GM12878 (cell line): ENCODE results near the gene LACTBL1. TPM values are rescaled to one million over a fixed set of nuclear protein-coding genes. Genes with fewer than 3 reads are reported as not detected.

ENCODE experiments used
- ATAC-seq: fragments of 200-7000 bp; cut with Tn5 transposase; 3 replicates; pipeline ENCODE4 v1.9.1; 2020; ENCODE audit warnings: mild to moderate bottlenecking, moderate library complexity
- BruUV-seq: library from RNA; stranded (reverse); fragments of 400-500 nt; replicated peaks from 2 replicates; lab custom pipeline; 2021; lab: Mats Ljungman, UMichigan
- CTCF ChIA-PET: fragments of 300-600 bp; sonication (Branson Sonifier 250); formaldehyde crosslinking; extraction: SDS; loops from one replicate; lab custom pipeline; 2021; ENCODE audit warnings: inconsistent platforms; lab: Yijun Ruan, JAX
- POLR2A ChIA-PET: fragments of 350-600 bp; formaldehyde crosslinking; extraction: SDS; loops from one replicate; lab custom pipeline; 2021; ENCODE audit warnings: inconsistent platforms; lab: Charles Lee
- RAD21 ChIA-PET: fragments of 300-600 bp; sonication (Branson Sonifier 250); formaldehyde crosslinking; loops from one replicate; lab custom pipeline; 2023; ENCODE audit warnings: antibody characterized with exemption; ENCODE audit not compliant: unreplicated experiment; lab: Charles Lee
- SMC1A ChIA-PET: fragments of 300-600 bp; sonication (Branson Sonifier 250); formaldehyde crosslinking; loops from one replicate; lab custom pipeline; 2023; ENCODE audit not compliant: unreplicated experiment, uncharacterized antibody; lab: Charles Lee
- DNase-seq: peaks from one replicate; pipeline ENCODE4 v3.0.0-alpha.2; 2011; ENCODE audit warnings: low read depth, low spot score
- FAIRE-seq: peaks from 3 replicates; lab custom pipeline; 2011; peaks lifted over from hg19 to GRCh38; lab: Jason Lieb, UNC
- H2AFZ ChIP-seq: 2 replicates; pipeline ENCODE4 v1.6.0; 2011; ENCODE audit warnings: low read depth, low read length, control low read depth; ENCODE audit not compliant: control insufficient read depth
- H3K27ac ChIP-seq: 2 replicates; pipeline ENCODE4 v1.5.1; 2011; ENCODE audit warnings: control low read depth; ENCODE audit not compliant: control insufficient read depth, insufficient read depth
- H3K27me3 ChIP-seq, 2 experiments: replicated peaks in 1 of 2; 2 replicates each; pipeline versions ENCODE4 v1.6.0 to v1.6.1; 2011; ENCODE audit warnings: low read length in 1 of 2; ENCODE audit not compliant: control insufficient read depth in 2 of 2, insufficient read depth in 2 of 2
- H3K36me3 ChIP-seq, 2 experiments: 2 replicates each; pipeline ENCODE4 v1.5.1; 2011; ENCODE audit warnings: low read length in 1 of 2; ENCODE audit not compliant: control insufficient read depth in 2 of 2, insufficient read depth in 2 of 2
- H3K4me1 ChIP-seq: 2 replicates; pipeline ENCODE4 v1.6.1; 2011; ENCODE audit warnings: mild to moderate bottlenecking, low read length, moderate library complexity, mixed read lengths; ENCODE audit not compliant: control insufficient read depth, insufficient read depth
- H3K4me2 ChIP-seq: 2 replicates; pipeline ENCODE4 v1.6.0; 2011; ENCODE audit warnings: control low read depth; ENCODE audit not compliant: control insufficient read depth, insufficient read depth
- H3K4me3 ChIP-seq: fragments of 200-600 bp; sonication (generic); 2 replicates; pipeline ENCODE4 v1.5.1; 2016
- H3K79me2 ChIP-seq: 2 replicates; pipeline ENCODE4 v1.6.0; 2011; ENCODE audit warnings: low read length; ENCODE audit not compliant: control insufficient read depth, insufficient read depth
- H3K9ac ChIP-seq: 2 replicates; pipeline ENCODE4 v1.8.0; 2011; ENCODE audit warnings: low read length, control low read depth, mixed read lengths; ENCODE audit not compliant: control insufficient read depth, insufficient read depth
- H3K9me3 ChIP-seq: replicated peaks from 3 replicates; pipeline ENCODE4 v1.5.1; 2011; ENCODE audit warnings: mild to moderate bottlenecking, low read length; ENCODE audit not compliant: control insufficient read depth, insufficient read depth
- H4K20me1 ChIP-seq: 2 replicates; pipeline ENCODE4 v1.6.0; 2011; ENCODE audit not compliant: control insufficient read depth, insufficient read depth
- BACH1 ChIP-seq: fragments of 450-650 bp; IDR thresholded peaks from 2 replicates; pipeline ENCODE4 v1.6.1; 2017; ENCODE audit warnings: mild to moderate bottlenecking, borderline replicate concordance
- CEBPB ChIP-seq, 2 experiments: fragments of 150-350 bp in 1 of 2; IDR thresholded peaks; 2 replicates each; pipeline ENCODE4 v1.6.1; 2012 to 2014; ENCODE audit warnings: low read depth in 2 of 2, low read length in 2 of 2, borderline replicate concordance in 1 of 2, inconsistent platforms in 1 of 2
- CHD1 ChIP-seq: IDR thresholded peaks from 2 replicates; pipeline ENCODE4 v1.6.1; 2012; ENCODE audit warnings: low read depth, low read length, improper control_type of control experiment
- CREB1 ChIP-seq: IDR thresholded peaks from 2 replicates; pipeline ENCODE4 v1.6.1; 2012; ENCODE audit warnings: low read depth, mild to moderate bottlenecking, inconsistent platforms
- RBBP5 ChIP-seq: fragments of 200-600 bp; sonication (generic); conservative IDR thresholded peaks from 2 replicates; pipeline ENCODE4 v1.6.1; 2016
- SP1 ChIP-seq: IDR thresholded peaks from one replicate; pipeline ENCODE4 v1.6.1; 2011; ENCODE audit warnings: low read depth, low read length
- SUZ12 ChIP-seq: fragments of 200-600 bp; sonication (generic); IDR thresholded peaks from one replicate; pipeline ENCODE4 v1.6.1; 2018; ENCODE audit warnings: antibody characterized with exemption, mild to moderate bottlenecking; ENCODE audit not compliant: unreplicated experiment
- TCF7 ChIP-seq: IDR thresholded peaks from 2 replicates; pipeline ENCODE4 v1.6.1; 2014; ENCODE audit warnings: antibody characterized with exemption, borderline replicate concordance
- YY1 ChIP-seq: IDR thresholded peaks from 2 replicates; pipeline ENCODE4 v1.6.1; 2011; ENCODE audit warnings: low read depth, mild to moderate bottlenecking, low read length
- ZZZ3 ChIP-seq: IDR thresholded peaks from 2 replicates; pipeline ENCODE4 v1.6.1; 2011; ENCODE audit warnings: low read depth; ENCODE audit not compliant: control insufficient read depth, insufficient read length
- WGBS: methylation state at CpG from one replicate; pipeline ENCODE4 v1.1.6; 2016; ENCODE audit warnings: low lambda C conversion rate; ENCODE audit not compliant: insufficient replicate concordance, insufficient coverage; ENCODE audit errors: missing lambda C conversion rate; 5-methylcytosine and 5-hydroxymethylcytosine counted together
- in situ Hi-C: fragments of 300-500 bp; cut with MboI; formaldehyde crosslinking; loops from 9 replicates; pipeline ENCODE4 v1.14.3; 2018; ENCODE audit warnings: mixed read lengths
- intact Hi-C: fragments of 100-400 bp; cut with micrococcal nuclease; formaldehyde crosslinking; loops from one replicate; pipeline ENCODE4 v1.14.2; 2022; ENCODE audit not compliant: unreplicated experiment
- polyA plus RNA-seq, 11 experiments: library from polyadenylated mRNA; depleted of rRNA in 4 of 11; unstranded in 6 of 11; stranded (reverse) in 5 of 11; fragments of >200 nt; fragmentation: Nextera tagmentation in 4 of 11; fragmentation: Illumina TruSeq in 1 of 11; extraction: Ambion mirVana in 4 of 11; extraction: Trizol in 1 of 11; gene quantifications; 1 replicate in 1 of 11; 2 replicates in 10 of 11; pipeline versions ENCODE4 v1.2.1 to v1.2.3, GENCODE V29; 2011 to 2016; ENCODE audit warnings: inconsistent platforms in 2 of 11, missing spikeins in 2 of 11, low read depth in 1 of 11
- total RNA-seq, 4 experiments: library from RNA; depleted of rRNA in 3 of 4; stranded (reverse); fragments of >200 nt in 3 of 4; fragmentation: Illumina TruSeq in 1 of 4; extraction: Trizol in 1 of 4; gene quantifications; 2 replicates each; pipeline versions ENCODE4 v1.2.1 to v1.2.3, GENCODE V29; 2013 to 2021

Gene LACTBL1
- total and polyA plus RNA-seq, 10 of the 15 experiments (the other 5 are each of a cell fraction or from before 2014, with no cell fraction given) = 0.08 TPM; not detected in 9

DNA sequence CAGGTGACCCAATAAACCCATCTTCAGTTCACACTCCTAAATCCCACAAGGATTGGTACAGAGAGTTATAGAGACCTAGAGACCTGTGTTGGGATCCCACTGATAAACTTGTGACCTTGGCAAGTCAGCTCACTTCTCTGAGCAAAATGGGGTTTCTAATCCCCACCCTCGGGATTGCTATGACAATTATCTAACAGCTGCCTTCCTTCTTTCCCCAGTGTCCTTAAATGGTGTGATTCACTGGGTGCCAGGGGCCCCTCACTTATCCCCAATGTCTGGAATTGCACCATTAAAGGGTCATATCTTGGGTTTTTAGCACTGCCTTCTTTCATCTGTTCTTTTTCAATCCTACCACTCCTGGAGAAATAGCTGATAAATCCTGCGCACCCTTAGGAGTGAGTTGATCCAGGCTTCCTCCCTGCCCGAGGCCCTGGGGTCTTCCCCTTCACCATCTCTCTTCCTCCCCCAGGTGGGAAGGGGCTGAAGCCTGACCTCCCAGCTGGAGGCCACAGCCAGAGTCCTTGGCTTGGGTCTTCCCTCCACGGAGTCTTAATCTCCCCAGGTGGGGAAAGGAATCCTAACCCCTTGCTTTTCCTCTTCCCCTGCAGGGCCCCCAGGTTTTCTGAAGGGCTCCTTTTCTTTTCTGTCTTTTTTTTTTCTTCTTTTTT lies 39.7 kb downstream of the LACTBL1 start:
- SMC1A ChIA-PET = interaction anchor here (0.8 kb wide), 1 partner anchor 759 kb away, joined by 3 read pairs; the partner anchor contains the start of gene RPL11
- H3K27ac ChIP-seq = no peak overlapping the region
- no peaks in the 10 kb centered on the region for H3K36me3 ChIP-seq
- ATAC-seq (no peak), DNase-seq (no peak), FAIRE-seq (no peak)
- H3K9me3 ChIP-seq = no peaks in the 10 kb centered on the region; the same call in 2 of the 3 replicates
- POLR2A ChIA-PET = interaction anchor here (0.7 kb wide), 1 partner anchor 14 kb away, joined by 5 read pairs; no protein-coding TSS in a partner anchor
- H3K27me3 ChIP-seq = no peaks in the 10 kb centered on the region; a peak in 1 of 4 replicates
- in situ Hi-C loops = no loop called here
- no peaks in the 10 kb centered on the region for H3K79me2 ChIP-seq
- no peaks in the 10 kb centered on the region for H4K20me1 ChIP-seq
- no TSS peak for BruUV-seq
- no peak overlapping the region for H3K4me2 ChIP-seq
- CTCF ChIA-PET = interaction anchor here (0.9 to 1.8 kb wide), 4 partner anchors 228 to 512 kb away, joined by 3 to 5 read pairs (median 4); no protein-coding TSS in a partner anchor
- WGBS = 28% methylated on average over 4 of the region's 4 CpGs
- RAD21 ChIA-PET = interaction anchor here (0.5 to 0.6 kb wide), 2 partner anchors 8 to 462 kb away, joined by 3 read pairs; no protein-coding TSS in a partner anchor
- no peaks in the 10 kb centered on the region for H3K4me1 ChIP-seq
- H2AFZ ChIP-seq = no peak overlapping the region
- intact Hi-C loops = no loop called here
- H3K4me3 ChIP-seq = no peak overlapping the region
- no peak overlapping the region for H3K9ac ChIP-seq
- no peak for TF ChIP-seq TCF7
- no peak for TF ChIP-seq CHD1
- TF ChIP-seq CREB1 = no peak
- no peak for TF ChIP-seq ZZZ3
- TF ChIP-seq CEBPB (IDR thresholded peaks at IDR 0.05; ENCODE audit: borderline replicate concordance in 1 of 2, low read depth in 2 of 2, low read length in 2 of 2) = no peak
- TF ChIP-seq SUZ12 = no peak
- TF ChIP-seq RBBP5 = no peak
- no peak for TF ChIP-seq SP1
- TF ChIP-seq BACH1 = no peak
- TF ChIP-seq YY1 = no peak
